DOHH2 (cell line): ENCODE measurements around the gene TMEM119.
"Not testable (repeated sequence)": the region's sequence is repeated elsewhere in the genome, so short reads cannot be mapped to it uniquely, and the experiment has no call there.

Experiments used
- CTCF ChIP-seq: fragments of 200-600 bp; sonication (generic); IDR thresholded peaks from one replicate; pipeline ENCODE4 v1.5.1; 2014; ENCODE audit warnings: antibody characterized with exemption, mild to moderate bottlenecking, low read depth, low read length; ENCODE audit not compliant: poor library complexity, severe bottlenecking
- EZH2phosphoT487 ChIP-seq: fragments of 200-600 bp; sonication (generic); IDR thresholded peaks from 2 replicates; pipeline ENCODE4 v1.6.1; 2017; ENCODE audit warnings: borderline replicate concordance, mild to moderate bottlenecking, antibody characterized with exemption, low read length, moderate library complexity, mixed read lengths

- not testable (repeated sequence) for TF ChIP-seq CTCF, EZH2phosphoT487
Measured at GRCh38 chr12:108590463-108590862, 7.4 kb downstream of the TMEM119 start.
